ENCODE measurements around the gene THSD7B. TPM values are rescaled to one million over a fixed set of nuclear protein-coding genes. Genes with fewer than 3 reads are reported as not detected.

The THSD7B gene
- polyA plus RNA-seq, 2 of the 4 experiments (the other 2 are of a cell fraction), result not detected

- no peak overlapping the region for H3K4me2 ChIP-seq
- DNase-seq (ENCODE audit: low read depth in 1 of 2, low spot score in 1 of 2), result no peak
- CTCF ChIA-PET, result no interaction called here
- no peak for ATAC-seq
- TF ChIP-seq RFX5 (IDR thresholded peaks at IDR 0.05) (no peak), FOSB (CRISPR knock-in tag; IDR thresholded peaks at IDR 0.05) (no peak)
- no peaks in the 10 kb centered on the region for H3K4me1 ChIP-seq
- H3K9me3 ChIP-seq, result no peaks in the 10 kb centered on the region
- POLR2A ChIA-PET, result no interaction called here
- no peak for FAIRE-seq
- no peak overlapping the region for H3K4me3 ChIP-seq
- H3K27ac ChIP-seq, result no peak overlapping the region
- WGBS (ENCODE audit: missing lambda C conversion rate), result 38% methylated on average over 5 of the region's 5 CpGs
Measured at GRCh38 chr2:137229834-137230233, 464.5 kb downstream of the THSD7B start.

- FAIRE-seq (no peak), ATAC-seq (no peak), DNase-seq (ENCODE audit: low read depth in 1 of 2, low spot score in 1 of 2) (no peak)
- 23% methylated on average over 4 of the region's 4 CpGs for WGBS (ENCODE audit: missing lambda C conversion rate)
- Histone ChIP-seq H3K4me2 (no peak overlapping the region), H3K27ac (no peak overlapping the region), H3K4me1 (no peaks in the 10 kb centered on the region), H3K9me3 (no peaks in the 10 kb centered on the region), H3K4me3 (no peak overlapping the region)
- TF ChIP-seq JUN (IDR thresholded peaks at IDR 0.05) (no peak), HOXB5 (CRISPR knock-in tag; IDR thresholded peaks at IDR 0.05) (no peak), MAZ (IDR thresholded peaks at IDR 0.05; ENCODE audit: borderline replicate concordance, low read depth, low read length) (no peak), E2F6 (IDR thresholded peaks at IDR 0.05; ENCODE audit: borderline replicate concordance, low read depth) (no peak), RAD21 (conservative IDR thresholded peaks at IDR 0.05 in 1 of 2, IDR thresholded peaks at IDR 0.05 in 1 of 2) (no peak)
- CTCF ChIA-PET, result no interaction called here
- POLR2A ChIA-PET, result no interaction called here
Measured at GRCh38 chr2:137231628-137232027, 466.3 kb downstream of the THSD7B start.

GRCh38 chr2:137232076-137232475 is 466.7 kb downstream of the THSD7B start:
- FAIRE-seq (no peak), DNase-seq (ENCODE audit: low read depth in 1 of 2, low spot score in 1 of 2) (no peak), ATAC-seq (no peak)
- H3K27ac ChIP-seq, result no peak overlapping the region
- POLR2A ChIA-PET, result no interaction called here
- no peak for TF ChIP-seq CHD2 (IDR thresholded peaks at IDR 0.05; ENCODE audit: low read length, partially characterized antibody)
- no peak for TF ChIP-seq EP300 (IDR thresholded peaks at IDR 0.05)
- TF ChIP-seq KDM1A (IDR thresholded peaks at IDR 0.05; ENCODE audit: low read depth), result no peak
- no peak for TF ChIP-seq HOXA7 (CRISPR knock-in tag; IDR thresholded peaks at IDR 0.05)
- TF ChIP-seq GATA3 (IDR thresholded peaks at IDR 0.05; ENCODE audit: borderline replicate concordance), result no peak
- TF ChIP-seq HOXB5 (CRISPR knock-in tag; IDR thresholded peaks at IDR 0.05), result no peak
- TF ChIP-seq HEYL (CRISPR knock-in tag; IDR thresholded peaks at IDR 0.05), result no peak
- TF ChIP-seq ELK1 (IDR thresholded peaks at IDR 0.05; ENCODE audit: low read depth, low read length), result no peak
- no peak for TF ChIP-seq EHMT2 (IDR thresholded peaks at IDR 0.05; ENCODE audit: low read depth)
- no peak for TF ChIP-seq HMGXB4 (CRISPR knock-in tag; IDR thresholded peaks at IDR 0.05; ENCODE audit: borderline replicate concordance)
- TF ChIP-seq FOSL2 (IDR thresholded peaks at IDR 0.05), result no peak
- no peak for TF ChIP-seq FOSL2 (CRISPR knock-in tag; IDR thresholded peaks at IDR 0.05)
- no peak for TF ChIP-seq ZSCAN20 (CRISPR knock-in tag; IDR thresholded peaks at IDR 0.05)
- no peak for TF ChIP-seq JUN (IDR thresholded peaks at IDR 0.05)
- no peak for TF ChIP-seq MAX (IDR thresholded peaks at IDR 0.05)
- TF ChIP-seq PBX3 (IDR thresholded peaks at IDR 0.05), result no peak
- CTCF ChIA-PET, result no interaction called here
- 7% methylated on average over 2 of the region's 2 CpGs for WGBS (ENCODE audit: missing lambda C conversion rate)
- no peak overlapping the region for H3K4me2 ChIP-seq
- H3K9me3 ChIP-seq, result no peaks in the 10 kb centered on the region
- H3K4me3 ChIP-seq, result no peak overlapping the region
- H3K4me1 ChIP-seq, result no peaks in the 10 kb centered on the region
